Stimulated activated CD4-positive, alpha-beta T cell treated with anti-CD3 and anti-CD28 coated beads, TNF-alpha, amount 100 ng/mL, for 24 hours (primary cell): ENCODE data around the gene KCNMA1.

Source experiments
- DNase-seq, 3 experiments: peaks; one replicate each; pipeline ENCODE4 v3.0.0-alpha.2; 2020; ENCODE audit warnings: low read depth in 3 of 3

The KCNMA1 gene

GRCh38 chr10:77490534-77491314 is 146.9 kb downstream of the KCNMA1 start:
- no peak for DNase-seq

- no peak for DNase-seq
Observed at GRCh38 chr10:77486517-77486916, 151.1 kb downstream of the KCNMA1 start.

- no peak for DNase-seq
Observed at GRCh38 chr10:77485847-77486246, 151.8 kb downstream of the KCNMA1 start.

GRCh38 chr10:77482072-77482471 is 155.5 kb downstream of the KCNMA1 start:
- DNase-seq = no peak

GRCh38 chr10:77479586-77479985 is 158.0 kb downstream of the KCNMA1 start:
- no peak for DNase-seq

- no peak for DNase-seq
Observed at GRCh38 chr10:77478962-77479359, 158.6 kb downstream of the KCNMA1 start.

- DNase-seq = no peak
Observed at GRCh38 chr10:77478247-77478961, 159.2 kb downstream of the KCNMA1 start.

- DNase-seq = no peak
Observed at GRCh38 chr10:77475522-77475921, 162.1 kb downstream of the KCNMA1 start.

- DNase-seq = no peak
Observed at GRCh38 chr10:77474939-77475338, 162.7 kb downstream of the KCNMA1 start.

GRCh38 chr10:77474386-77474785 is 163.2 kb downstream of the KCNMA1 start:
- DNase-seq = no peak

- DNase-seq = no peak
Observed at GRCh38 chr10:77472146-77472545, 165.5 kb downstream of the KCNMA1 start.

GRCh38 chr10:77471069-77471536 is 166.5 kb downstream of the KCNMA1 start:
- no peak for DNase-seq

- no peak for DNase-seq
Observed at GRCh38 chr10:77467422-77467963, 170.1 kb downstream of the KCNMA1 start.

GRCh38 chr10:77463967-77464745 is 173.5 kb downstream of the KCNMA1 start:
- DNase-seq = no peak

GRCh38 chr10:77463499-77463898 is 174.1 kb downstream of the KCNMA1 start:
- DNase-seq = no peak

GRCh38 chr10:77461636-77462296 is 175.8 kb downstream of the KCNMA1 start:
- DNase-seq = no peak

GRCh38 chr10:77459905-77460304 is 177.7 kb downstream of the KCNMA1 start:
- DNase-seq = no peak

- no peak for DNase-seq
Observed at GRCh38 chr10:77458986-77459590, 178.5 kb downstream of the KCNMA1 start.

GRCh38 chr10:77457721-77458120 is 179.9 kb downstream of the KCNMA1 start:
- DNase-seq = no peak

GRCh38 chr10:77457266-77457665 is 180.3 kb downstream of the KCNMA1 start:
- no peak for DNase-seq

GRCh38 chr10:77456414-77456813 is 181.2 kb downstream of the KCNMA1 start:
- no peak for DNase-seq
